ENCODE measurements around the gene UAP1L1.

- no peak for TF ChIP-seq POLR2A (IDR thresholded peaks at IDR 0.05)
- TF ChIP-seq CTCF (IDR thresholded peaks at IDR 0.05), result no peak
Measured at GRCh38 chr9:137115394-137116026, 38.2 kb downstream of the UAP1L1 start.
